PFSK-1 (cell line): ENCODE data around the gene AP1G1.

ENCODE experiments used
- POLR2AphosphoS5 ChIP-seq: IDR thresholded peaks from 2 replicates; pipeline ENCODE4 v1.6.1; 2012; ENCODE audit warnings: low read depth, mild to moderate bottlenecking, control low read depth, low read length, moderate library complexity
- SIN3A ChIP-seq: IDR thresholded peaks from 2 replicates; pipeline ENCODE4 v1.6.1; 2012; ENCODE audit warnings: mild to moderate bottlenecking, low read length, moderate library complexity, borderline replicate concordance; ENCODE audit not compliant: insufficient read depth
- TAF1 ChIP-seq: IDR thresholded peaks from 2 replicates; pipeline ENCODE4 v1.6.1; 2012; ENCODE audit warnings: low read length, control low read depth, borderline replicate concordance; ENCODE audit not compliant: insufficient read depth
- TF ChIP-seq, protein P1 (sequence below), 2 experiments: IDR thresholded peaks; 2 replicates each; pipeline versions ENCODE4 v1.6.1 to v1.8.0; 2011 to 2012; ENCODE audit warnings: low read depth in 2 of 2, low read length in 2 of 2, control low read depth in 1 of 2, inconsistent platforms in 1 of 2, mild to moderate bottlenecking in 1 of 2, moderate library complexity in 1 of 2; ENCODE audit not compliant: insufficient read depth in 1 of 2

DNA sequence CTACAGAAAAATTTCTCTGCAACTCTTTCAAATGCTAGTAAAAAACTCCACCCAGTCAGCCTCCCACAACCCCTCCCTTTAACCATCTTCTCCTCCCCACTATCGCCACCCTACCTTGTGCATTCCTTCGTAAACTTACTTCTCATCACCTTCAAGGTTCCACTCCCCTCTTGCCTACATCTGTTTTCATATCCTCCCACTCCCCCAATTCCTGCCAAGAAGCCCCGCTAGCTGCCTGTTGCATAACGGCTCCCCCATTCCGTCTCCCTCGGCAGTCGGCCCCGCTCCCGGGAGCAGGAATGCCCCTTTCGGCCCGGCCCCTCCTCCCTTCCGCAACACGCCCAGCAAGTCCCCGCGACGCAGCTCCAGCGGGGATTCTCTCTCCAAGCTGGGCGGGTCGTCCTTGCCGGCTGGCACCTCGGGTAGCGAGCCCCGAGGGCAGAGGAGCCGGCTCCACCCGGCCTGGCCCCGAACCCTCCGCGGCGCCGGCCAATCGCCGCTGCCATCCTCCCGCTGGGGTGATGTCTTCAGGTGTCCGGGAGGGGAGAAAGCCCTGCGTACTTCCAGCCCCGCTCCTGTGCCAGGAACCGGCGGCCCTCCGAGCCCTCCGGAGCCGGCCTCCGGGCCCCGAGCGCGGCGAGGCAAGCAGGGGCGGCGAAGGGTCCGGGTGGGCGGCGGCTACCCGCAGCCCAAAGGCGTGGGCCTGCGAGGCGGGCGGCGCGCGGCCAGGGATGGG, 85.7 kb downstream of the AP1G1 start:
- TF ChIP-seq, protein P1, sequence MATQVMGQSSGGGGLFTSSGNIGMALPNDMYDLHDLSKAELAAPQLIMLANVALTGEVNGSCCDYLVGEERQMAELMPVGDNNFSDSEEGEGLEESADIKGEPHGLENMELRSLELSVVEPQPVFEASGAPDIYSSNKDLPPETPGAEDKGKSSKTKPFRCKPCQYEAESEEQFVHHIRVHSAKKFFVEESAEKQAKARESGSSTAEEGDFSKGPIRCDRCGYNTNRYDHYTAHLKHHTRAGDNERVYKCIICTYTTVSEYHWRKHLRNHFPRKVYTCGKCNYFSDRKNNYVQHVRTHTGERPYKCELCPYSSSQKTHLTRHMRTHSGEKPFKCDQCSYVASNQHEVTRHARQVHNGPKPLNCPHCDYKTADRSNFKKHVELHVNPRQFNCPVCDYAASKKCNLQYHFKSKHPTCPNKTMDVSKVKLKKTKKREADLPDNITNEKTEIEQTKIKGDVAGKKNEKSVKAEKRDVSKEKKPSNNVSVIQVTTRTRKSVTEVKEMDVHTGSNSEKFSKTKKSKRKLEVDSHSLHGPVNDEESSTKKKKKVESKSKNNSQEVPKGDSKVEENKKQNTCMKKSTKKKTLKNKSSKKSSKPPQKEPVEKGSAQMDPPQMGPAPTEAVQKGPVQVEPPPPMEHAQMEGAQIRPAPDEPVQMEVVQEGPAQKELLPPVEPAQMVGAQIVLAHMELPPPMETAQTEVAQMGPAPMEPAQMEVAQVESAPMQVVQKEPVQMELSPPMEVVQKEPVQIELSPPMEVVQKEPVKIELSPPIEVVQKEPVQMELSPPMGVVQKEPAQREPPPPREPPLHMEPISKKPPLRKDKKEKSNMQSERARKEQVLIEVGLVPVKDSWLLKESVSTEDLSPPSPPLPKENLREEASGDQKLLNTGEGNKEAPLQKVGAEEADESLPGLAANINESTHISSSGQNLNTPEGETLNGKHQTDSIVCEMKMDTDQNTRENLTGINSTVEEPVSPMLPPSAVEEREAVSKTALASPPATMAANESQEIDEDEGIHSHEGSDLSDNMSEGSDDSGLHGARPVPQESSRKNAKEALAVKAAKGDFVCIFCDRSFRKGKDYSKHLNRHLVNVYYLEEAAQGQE (IDR thresholded peaks at IDR 0.05; ENCODE audit: insufficient read depth in 1 of 2, low read depth in 2 of 2, low read length in 2 of 2), result no peak
- no peak for TF ChIP-seq POLR2AphosphoS5
- no peak for TF ChIP-seq TAF1
- TF ChIP-seq SIN3A, result no peak
